Gastroesophageal sphincter (tissue), 3 donors: Measurements from ENCODE around the gene CPVL.

Experiments
- CTCF ChIP-seq, 4 experiments: fragments of 200-600 bp in 2 of 4; fragments of 450-650 bp in 2 of 4; sonication (generic) in 1 of 4; IDR thresholded peaks; one replicate each; pipeline ENCODE4 v1.5.1; 2017 to 2019; ENCODE audit warnings: antibody characterized with exemption in 4 of 4, mild to moderate bottlenecking in 2 of 4, moderate library complexity in 2 of 4
- EP300 ChIP-seq: sonication (generic); formaldehyde crosslinking; IDR thresholded peaks from one replicate; pipeline ENCODE4 v1.6.1; 2017; ENCODE audit warnings: antibody characterized with exemption, mild to moderate bottlenecking
- POLR2A ChIP-seq, 2 donors: fragments of 450-650 bp; IDR thresholded peaks; one replicate each; pipeline ENCODE4 v1.6.1; 2017; ENCODE audit warnings: antibody characterized with exemption in 2 of 2, mild to moderate bottlenecking in 2 of 2, moderate library complexity in 1 of 2
- POLR2AphosphoS5 ChIP-seq: sonication (generic); formaldehyde crosslinking; IDR thresholded peaks from one replicate; pipeline ENCODE4 v1.6.1; 2017; ENCODE audit warnings: antibody characterized with exemption

- TF ChIP-seq POLR2A (IDR thresholded peaks at IDR 0.05) (no peak), CTCF (IDR thresholded peaks at IDR 0.05) (no peak), POLR2AphosphoS5 (no peak), EP300 (no peak)
These were observed 39.3 kb upstream of the CPVL start for GRCh38 chr7:29185613-29186012.
